K562 (cell line): ENCODE data around the gene STPG2. TPM values are rescaled to one million over a fixed set of nuclear protein-coding genes. Genes with fewer than 3 reads are reported as not detected.

Experiments
- ARNT ChIP-seq, 2 experiments: fragments of 450-650 bp; IDR thresholded peaks; 2 replicates each; pipeline ENCODE4 v1.6.1; 2016; ENCODE audit warnings: mild to moderate bottlenecking in 1 of 2
- BRF1 ChIP-seq: IDR thresholded peaks from 3 replicates; pipeline ENCODE4 v1.6.1; 2011; ENCODE audit warnings: borderline replicate concordance, mild to moderate bottlenecking; ENCODE audit not compliant: insufficient read length; ENCODE audit errors: extremely low read depth
- HDAC3 ChIP-seq: fragments of 450-650 bp; IDR thresholded peaks from 2 replicates; pipeline ENCODE4 v1.6.1; 2018; ENCODE audit warnings: borderline replicate concordance, mild to moderate bottlenecking, moderate library complexity; ENCODE audit not compliant: partially characterized antibody
- KLF1 ChIP-seq: fragments of 450-650 bp; IDR thresholded peaks from 2 replicates; pipeline ENCODE4 v1.6.1; 2016; ENCODE audit warnings: missing genetic modification characterization, missing compliant biosample characterization
- KLF13 ChIP-seq: fragments of 450-650 bp; IDR thresholded peaks from 2 replicates; pipeline ENCODE4 v1.6.1; 2016; ENCODE audit warnings: missing genetic modification characterization, low read depth, mild to moderate bottlenecking, missing compliant biosample characterization, moderate library complexity, borderline replicate concordance
- ZFP1 ChIP-seq: fragments of 450-650 bp; formaldehyde crosslinking; IDR thresholded peaks from 2 replicates; pipeline ENCODE4 v1.4.0; 2020; ENCODE audit warnings: mild to moderate bottlenecking, mixed read lengths
- ZNF282 ChIP-seq: sonication (generic); formaldehyde crosslinking; IDR thresholded peaks from 2 replicates; pipeline ENCODE4 v1.8.1; 2023; ENCODE audit warnings: missing genetic modification reagents
- ZNF699 ChIP-seq: fragments of 250-450 bp; sonication (Bioruptor Pico); IDR thresholded peaks from 2 replicates; pipeline ENCODE4 v1.8.0; 2021; ENCODE audit warnings: mild to moderate bottlenecking, moderate library complexity; ENCODE audit not compliant: insufficient replicate concordance
- polyA plus RNA-seq, 8 experiments: library from polyadenylated mRNA; depleted of rRNA in 4 of 8; stranded (reverse) in 5 of 8; unstranded in 3 of 8; fragments of >200 nt; fragmentation: Nextera tagmentation in 2 of 8; fragmentation: Illumina TruSeq in 1 of 8; extraction: Ambion mirVana in 2 of 8; extraction: Trizol in 1 of 8; gene quantifications; 2 replicates each; pipeline versions ENCODE4 v1.2.1 to v1.2.3, GENCODE V29; 2011 to 2014; ENCODE audit warnings: inconsistent platforms in 1 of 8, missing spikeins in 1 of 8
- total RNA-seq, 7 experiments: library from RNA; depleted of rRNA in 6 of 7; stranded (reverse); fragments of >200 nt in 6 of 7; fragmentation: Illumina TruSeq in 2 of 7; extraction: Trizol in 2 of 7; gene quantifications; 2 replicates each; pipeline versions ENCODE4 v1.2.1 to v1.2.3, GENCODE V29; 2011 to 2021; ENCODE audit warnings: low replicate concordance in 1 of 7
- TF ChIP-seq, protein P1 (sequence below), 2 experiments: IDR thresholded peaks in 1 of 2; conservative IDR thresholded peaks in 1 of 2; 2 replicates each; pipeline ENCODE4 v1.6.1; 2016; ENCODE audit warnings: low read depth in 2 of 2, mild to moderate bottlenecking in 1 of 2, missing compliant biosample characterization in 1 of 2, missing genetic modification characterization in 1 of 2, moderate library complexity in 1 of 2
- TF ChIP-seq, protein P2 (sequence below): fragments of 450-650 bp; IDR thresholded peaks from 2 replicates; pipeline ENCODE4 v1.6.1; 2016

Gene STPG2
- total and polyA plus RNA-seq, 9 of the 15 experiments (the other 6 are each of a cell fraction or from before 2014, with no cell fraction given) = not detected

DNA sequence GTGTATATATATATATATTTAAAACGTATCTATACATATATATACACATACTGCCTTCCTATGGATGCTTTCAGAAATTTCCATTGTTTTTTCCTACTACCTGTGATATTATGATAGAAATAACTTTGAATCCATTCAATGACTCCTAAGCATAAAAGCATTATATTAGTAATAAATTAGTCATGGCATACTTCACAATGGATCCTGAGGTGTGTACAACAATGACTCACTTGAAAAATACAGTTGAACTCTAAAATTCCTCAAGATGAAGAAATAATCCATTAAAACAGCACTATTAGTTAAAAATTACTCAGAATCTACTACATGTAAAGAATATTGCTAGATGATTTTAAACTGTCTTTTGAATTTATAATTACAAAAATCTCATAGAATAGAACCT is 201.1 kb downstream of the STPG2 start (continued):
- TF ChIP-seq BRF1 (no peak), KLF13 (no peak), ARNT (IDR thresholded peaks at IDR 0.05) (no peak), KLF1 (tag) (no peak), ZFP1 (CRISPR knock-in tag) (no peak), ZNF699 (CRISPR knock-in tag) (no peak), ZNF282 (no peak), HDAC3 (no peak)
- TF ChIP-seq, protein P1, sequence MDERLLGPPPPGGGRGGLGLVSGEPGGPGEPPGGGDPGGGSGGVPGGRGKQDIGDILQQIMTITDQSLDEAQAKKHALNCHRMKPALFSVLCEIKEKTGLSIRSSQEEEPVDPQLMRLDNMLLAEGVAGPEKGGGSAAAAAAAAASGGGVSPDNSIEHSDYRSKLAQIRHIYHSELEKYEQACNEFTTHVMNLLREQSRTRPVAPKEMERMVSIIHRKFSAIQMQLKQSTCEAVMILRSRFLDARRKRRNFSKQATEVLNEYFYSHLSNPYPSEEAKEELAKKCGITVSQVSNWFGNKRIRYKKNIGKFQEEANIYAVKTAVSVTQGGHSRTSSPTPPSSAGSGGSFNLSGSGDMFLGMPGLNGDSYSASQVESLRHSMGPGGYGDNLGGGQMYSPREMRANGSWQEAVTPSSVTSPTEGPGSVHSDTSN (CRISPR knock-in tag; IDR thresholded peaks at IDR 0.05; ENCODE audit: low read depth) = no peak
- TF ChIP-seq, protein P1 (tag; conservative IDR thresholded peaks at IDR 0.05; ENCODE audit: low read depth) = no peak
- TF ChIP-seq, protein P2, sequence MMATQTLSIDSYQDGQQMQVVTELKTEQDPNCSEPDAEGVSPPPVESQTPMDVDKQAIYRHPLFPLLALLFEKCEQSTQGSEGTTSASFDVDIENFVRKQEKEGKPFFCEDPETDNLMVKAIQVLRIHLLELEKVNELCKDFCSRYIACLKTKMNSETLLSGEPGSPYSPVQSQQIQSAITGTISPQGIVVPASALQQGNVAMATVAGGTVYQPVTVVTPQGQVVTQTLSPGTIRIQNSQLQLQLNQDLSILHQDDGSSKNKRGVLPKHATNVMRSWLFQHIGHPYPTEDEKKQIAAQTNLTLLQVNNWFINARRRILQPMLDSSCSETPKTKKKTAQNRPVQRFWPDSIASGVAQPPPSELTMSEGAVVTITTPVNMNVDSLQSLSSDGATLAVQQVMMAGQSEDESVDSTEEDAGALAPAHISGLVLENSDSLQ = no peak
- TF ChIP-seq, all 486 proteins: peak for 0
